GM19240 (cell line): ENCODE data around the gene KCNK5.

Experiments used
- DNase-seq: peaks from one replicate; pipeline ENCODE4 v3.0.0; 2011; ENCODE audit warnings: low spot score; ENCODE audit not compliant: insufficient read length

Gene KCNK5

DNA sequence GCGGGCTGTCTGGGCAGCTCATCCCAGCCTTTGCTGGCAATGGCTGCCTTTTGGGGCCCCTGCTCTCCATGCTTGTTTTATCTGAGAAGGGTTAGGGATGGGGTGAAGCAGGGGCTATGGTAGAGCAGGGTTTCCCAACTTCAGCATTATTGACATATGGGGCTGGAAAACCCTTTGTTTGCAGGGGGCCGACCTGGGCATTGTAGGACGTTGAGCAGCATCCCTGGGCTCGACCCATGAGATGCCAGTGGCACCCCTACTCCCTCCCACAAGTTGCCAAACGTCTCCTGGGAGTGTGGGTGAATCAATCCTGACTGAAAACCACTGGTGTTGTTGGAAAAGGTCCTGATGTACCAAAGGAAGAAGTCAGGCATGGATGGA is 56.9 kb downstream of the KCNK5 start:
- no peak for DNase-seq

DNA sequence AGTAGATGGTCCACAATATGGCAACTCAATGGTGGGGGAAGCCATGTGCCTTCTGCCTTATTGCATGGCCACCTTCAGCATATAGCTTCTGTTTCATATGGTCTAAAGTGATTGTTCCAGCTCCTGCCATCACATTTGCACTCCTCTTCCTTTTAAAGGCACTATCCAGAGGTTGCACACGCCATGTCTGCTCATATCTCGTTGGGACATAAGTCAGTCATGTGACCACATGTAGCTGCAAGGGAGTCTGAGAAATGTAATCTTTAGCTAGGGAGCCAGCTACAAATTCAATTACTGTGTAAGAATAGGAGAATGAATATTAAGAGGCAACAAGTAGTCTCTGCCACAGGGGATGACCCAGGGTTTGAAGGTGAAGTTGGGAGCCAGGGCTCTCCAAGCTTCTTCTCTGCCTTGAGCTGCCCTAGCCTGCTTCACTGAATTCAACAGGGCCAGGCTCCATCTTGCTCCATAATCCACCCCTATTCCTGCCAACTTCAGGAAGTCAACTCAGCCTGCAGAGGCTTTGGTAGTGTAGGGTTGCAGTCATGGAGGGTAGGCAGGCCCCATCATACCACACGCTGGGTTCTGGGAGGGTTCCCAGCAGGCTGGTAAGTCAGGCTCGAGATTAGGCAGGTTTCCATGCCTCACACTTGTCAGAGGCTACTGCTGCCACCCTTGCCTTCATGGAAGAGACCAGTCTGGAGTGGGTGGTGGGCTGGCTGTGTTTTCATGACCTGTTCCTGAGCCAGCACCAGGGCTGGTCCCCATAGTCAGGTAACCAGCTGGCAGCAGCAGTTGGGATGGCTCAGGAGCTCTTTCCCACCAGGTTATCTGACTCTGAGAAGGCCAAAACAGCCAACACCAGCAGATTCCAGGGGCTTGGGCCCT is 57.5 kb downstream of the KCNK5 start:
- DNase-seq = no peak

DNA sequence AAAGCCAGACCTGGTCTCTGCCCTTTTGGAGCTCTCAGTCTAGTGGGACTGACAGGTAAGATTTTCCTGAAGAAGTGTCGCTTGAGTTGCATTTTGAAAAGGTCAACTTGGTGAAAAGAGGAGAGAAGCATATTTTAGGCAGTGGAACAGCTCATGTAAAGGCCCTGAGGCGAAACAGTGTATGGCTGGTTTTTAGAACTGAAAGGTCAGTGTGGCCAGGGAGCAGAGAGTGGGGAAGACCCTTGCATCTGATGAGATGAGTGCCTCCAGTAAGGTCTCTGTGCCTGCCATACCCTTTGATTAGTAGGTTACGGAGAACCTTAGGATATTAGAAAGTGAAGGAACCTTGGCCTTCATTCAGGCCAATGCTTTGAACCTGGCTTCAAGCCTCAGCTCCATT is 58.4 kb downstream of the KCNK5 start:
- no peak for DNase-seq

DNA sequence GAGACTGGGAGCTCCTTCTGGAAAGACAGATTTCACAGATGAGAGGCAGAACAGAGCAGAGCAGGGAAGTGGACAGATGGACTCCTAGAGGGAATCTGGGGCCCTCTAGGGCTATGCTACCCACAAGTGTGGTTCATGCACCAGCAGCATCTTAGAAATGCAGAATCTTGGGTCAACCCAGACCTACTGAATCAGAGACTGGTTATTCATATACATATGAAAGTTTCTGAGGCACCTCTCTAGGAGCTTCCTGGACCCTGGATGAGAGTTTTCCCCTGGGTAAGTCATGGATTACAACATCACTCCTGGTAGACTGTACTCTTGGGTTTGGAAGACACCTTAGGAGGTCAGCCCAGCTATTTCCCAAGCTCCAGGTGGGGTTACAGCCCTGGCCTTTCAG is 58.9 kb downstream of the KCNK5 start:
- no peak for DNase-seq

DNA sequence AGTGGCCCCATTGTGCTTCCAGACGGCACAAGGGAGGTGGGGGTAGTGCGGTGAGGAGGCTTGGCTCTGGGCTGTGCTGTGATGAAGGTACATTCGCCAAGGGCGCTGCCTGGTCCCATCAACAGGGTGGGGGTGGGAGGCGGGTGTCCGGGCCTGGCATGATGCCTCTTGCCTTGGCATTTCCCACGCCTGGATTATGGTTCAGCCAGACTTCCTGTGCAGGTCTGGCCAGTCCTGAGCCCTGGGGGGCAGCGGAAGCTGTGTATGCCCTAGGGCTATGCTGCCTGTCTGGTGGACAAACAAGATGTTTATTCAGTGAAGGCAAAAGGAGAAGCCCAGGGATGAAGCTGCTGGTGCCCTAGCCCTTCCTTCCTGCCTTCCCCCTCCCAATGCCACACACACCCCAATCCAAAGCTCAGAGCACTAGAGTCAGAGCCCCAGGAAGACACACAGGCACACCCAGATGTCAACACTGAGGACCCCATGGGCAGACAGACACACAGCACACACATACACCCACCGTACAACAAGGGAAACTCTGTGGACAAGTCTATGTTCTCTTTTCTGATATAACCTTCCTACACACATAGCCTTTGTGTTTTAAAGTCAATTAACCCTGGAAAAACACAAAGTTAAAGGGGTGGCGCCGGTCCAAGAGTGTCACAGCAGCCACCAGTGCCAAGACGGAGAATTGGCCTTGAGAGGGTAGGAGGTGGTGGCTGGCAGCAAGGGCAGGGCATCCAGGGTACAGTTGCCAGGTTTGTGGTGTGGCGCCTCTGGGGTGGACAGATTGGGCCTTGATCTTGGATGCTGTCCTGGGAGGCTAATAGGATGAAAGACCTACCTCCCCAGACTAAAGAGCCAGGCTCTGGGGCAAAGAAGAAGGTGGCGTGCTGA is 59.6 kb downstream of the KCNK5 start:
- DNase-seq = no peak

DNA sequence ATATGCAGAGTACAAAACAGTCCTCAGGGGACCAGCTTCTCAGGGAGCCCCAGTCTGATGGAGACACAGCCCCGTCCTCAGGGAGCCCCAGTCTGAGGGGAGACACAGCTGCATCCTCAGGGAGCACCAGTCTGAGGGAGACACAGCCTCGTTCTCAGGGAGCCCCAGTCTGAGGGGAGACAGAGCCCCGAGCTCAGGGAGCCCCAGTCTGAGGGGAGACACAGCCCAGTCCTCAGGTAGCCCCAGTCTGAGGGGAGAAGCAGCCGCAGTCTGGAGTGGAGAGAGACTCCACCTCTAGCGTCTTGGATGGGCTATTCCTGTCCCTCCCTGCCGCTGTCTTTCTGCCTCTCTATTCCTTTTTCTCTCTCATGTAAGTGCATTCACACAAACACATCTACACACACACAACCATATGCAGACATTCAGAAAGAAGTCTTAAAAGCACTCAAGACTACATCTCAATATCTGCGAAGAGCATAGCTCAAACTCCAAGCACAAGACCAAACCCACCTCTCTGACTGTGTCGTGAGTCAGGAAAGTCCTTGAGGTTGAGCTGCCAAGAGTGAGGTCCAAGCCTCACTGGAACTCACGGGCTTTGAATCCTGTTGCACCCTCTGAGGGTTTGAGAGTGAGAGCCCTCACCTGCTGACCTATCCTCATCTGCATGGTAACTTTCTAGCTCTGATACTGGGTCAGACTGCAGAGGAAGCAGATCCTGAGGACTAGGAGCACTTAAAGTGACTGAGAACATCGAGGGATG is 61.2 kb downstream of the KCNK5 start:
- no peak for DNase-seq

DNA sequence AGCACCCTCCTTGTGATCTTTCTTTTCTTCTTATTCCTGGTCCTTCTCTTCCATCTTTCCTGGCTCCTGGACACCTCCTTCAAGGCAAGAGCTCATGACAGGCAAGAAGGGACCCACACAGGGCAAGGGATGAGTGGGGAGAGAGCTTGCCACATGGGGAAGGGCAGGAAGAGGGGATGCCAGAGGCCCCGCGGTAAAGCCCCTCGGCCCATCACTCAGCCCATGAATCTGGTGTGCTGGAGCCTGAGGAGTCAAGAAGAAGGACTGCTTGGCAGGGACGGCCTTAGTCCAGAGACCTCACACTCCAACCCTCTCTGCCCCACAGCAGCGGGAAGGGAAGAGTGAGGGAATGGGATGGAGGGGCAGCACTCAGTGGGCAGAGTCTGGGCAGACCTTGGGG is 62.0 kb downstream of the KCNK5 start:
- DNase-seq = no peak

DNA sequence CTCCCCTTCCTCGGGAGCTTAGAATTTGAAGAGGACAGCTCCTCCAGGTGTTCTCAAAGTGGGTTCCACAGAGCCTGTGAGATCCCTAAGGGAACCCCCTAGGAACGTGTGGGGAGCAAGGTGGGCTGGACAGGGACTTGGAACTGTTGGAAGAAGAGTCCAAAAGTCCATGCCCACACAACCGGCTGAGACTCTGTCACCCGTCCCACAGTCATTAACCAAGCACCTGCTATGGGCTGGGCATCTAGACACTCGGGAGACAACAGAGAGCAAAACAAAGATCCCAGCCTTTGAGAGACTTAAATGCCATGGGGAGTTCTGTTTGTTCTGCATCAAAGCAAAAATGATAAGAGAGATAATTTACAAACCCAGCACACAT is 62.4 kb downstream of the KCNK5 start:
- DNase-seq = no peak

DNA sequence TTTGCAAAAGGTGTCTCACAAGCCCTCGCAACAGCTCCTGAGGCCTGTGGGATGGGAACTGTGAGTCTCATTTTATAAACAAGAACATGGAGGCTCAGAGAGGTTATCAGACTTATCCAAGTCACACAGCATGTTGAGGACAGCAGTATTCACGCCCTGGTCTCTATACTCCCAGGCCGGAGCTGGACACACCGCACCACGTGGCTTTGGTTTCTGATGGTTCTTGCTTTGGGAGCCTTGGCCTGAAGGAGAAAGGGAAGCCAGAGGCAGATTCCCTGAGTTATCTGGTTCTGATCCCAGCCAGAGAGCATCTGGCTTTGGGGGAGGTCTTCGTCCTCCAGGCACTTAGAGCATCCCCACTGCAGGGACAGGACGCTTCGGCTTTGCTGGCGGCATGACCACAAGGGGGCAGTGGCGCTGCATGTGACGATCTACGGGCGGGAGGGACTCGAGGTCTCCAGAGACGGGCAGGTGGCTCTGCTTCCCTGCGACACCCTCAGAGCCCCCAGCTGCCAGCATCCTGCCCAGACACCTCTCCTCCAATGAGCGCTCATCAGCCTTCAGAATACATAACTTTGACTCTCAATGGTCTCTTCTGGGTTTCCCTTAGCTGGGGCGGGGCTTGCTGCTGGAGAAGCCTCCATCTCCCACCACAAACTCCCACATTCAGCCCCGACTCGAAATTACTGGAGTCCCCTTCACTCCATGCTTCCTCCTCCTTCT is 62.9 kb downstream of the KCNK5 start:
- DNase-seq = peak; percentile 85

DNA sequence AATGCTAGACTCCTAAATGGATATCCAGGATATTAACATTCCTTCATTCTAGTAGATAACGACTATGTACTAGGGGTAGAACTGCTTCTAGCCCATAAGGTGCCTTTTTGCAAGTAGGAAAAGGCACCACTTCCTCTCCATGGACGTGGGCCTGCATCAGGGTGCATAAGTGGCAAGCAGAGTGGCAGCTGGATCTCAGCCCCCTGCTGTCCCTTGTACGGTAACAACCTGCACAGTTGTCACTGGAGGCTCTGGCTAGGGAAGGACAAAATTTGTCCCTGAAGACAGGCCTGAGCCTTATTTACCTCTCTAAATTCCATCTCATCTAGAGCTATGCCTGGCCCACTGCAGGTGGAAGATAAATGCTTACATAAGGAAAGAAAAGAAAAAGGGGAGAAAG is 71.8 kb downstream of the KCNK5 start:
- DNase-seq = no peak

DNA sequence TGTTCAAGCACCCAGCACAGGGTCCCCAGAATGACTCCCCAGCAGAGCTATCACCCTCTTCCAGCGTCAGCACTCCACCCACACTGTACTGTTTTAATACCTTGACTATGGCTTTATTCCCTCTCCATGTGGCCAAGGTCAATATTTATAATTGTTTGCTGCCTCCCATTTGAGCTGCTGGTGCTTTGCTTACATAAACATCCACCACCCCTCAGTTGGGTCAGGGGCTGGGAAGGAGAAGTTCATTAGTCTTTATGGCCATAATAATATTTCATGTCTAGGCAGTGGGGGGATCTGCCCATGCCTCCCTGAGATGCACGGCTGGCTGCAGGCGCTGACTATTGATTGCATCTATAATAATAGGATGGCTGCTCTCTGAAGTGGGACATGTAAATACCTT is 72.5 kb downstream of the KCNK5 start:
- no peak for DNase-seq

DNA sequence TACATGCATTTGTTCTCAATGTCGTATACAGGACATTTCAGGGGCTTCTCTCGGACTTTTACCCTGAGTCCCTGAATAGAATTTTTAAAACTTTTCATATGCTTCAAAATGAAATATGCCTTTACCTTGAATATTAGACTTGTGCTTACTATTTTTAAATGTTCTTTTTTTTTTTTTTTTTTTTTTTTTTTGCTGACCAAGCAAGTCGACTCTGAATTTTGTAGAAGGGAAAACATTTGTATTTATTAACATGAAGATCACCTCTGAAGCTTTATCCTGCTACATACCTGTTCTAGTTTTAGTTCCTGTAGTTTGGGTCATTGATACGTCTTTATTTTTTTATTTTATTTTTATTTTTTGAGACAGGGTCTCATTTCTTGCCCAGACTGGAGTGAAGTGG is 74.6 kb downstream of the KCNK5 start:
- DNase-seq = no peak

DNA sequence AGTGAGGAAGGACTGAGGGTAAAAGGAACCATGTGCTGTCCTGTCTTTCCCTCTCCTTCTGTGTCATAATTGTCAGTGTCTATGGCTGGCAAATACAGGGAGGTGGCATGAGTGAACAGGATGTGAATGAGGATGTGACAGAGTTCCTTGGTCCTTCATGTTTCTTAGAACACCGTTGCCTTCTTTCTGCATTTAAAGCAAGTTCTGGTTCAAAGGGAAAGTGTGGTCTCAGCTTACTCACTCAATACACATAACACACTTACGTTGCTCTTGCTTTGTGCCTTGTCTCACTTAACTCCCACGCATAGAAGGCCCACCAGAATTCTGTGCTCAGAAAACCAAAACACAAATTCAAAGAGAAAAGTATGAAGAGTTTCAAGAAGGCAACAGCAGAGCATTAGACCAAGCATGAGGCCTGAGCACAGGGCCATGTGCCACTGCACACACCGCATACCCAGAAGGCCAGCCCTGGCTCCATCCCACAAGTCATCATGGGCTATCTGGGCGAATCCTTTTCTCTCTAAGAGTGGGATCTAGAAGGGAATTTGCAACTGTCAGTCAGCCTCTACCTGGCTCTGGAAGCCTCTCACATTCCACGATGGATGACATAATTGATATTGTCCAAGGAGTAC is 75.4 kb downstream of the KCNK5 start:
- no peak for DNase-seq

DNA sequence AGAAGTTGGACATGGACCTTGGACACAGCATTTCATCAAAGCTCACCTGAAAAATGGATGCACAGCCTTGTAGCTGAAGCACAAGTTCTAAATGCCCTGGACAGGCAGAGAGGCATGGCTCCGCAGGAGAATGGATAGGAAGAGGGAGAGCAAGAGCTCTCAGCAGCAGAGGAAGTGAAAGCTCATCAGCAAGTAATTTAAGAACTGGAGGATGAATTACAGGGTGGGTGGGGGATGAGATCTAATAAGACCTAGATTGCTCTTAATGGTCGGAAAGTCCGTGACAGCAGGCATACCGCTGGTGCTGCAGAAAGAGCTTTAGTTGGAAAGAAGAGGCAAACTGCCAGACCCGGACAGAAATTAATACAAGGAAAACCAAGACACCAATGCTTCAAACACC is 77.0 kb downstream of the KCNK5 start:
- DNase-seq = no peak

DNA sequence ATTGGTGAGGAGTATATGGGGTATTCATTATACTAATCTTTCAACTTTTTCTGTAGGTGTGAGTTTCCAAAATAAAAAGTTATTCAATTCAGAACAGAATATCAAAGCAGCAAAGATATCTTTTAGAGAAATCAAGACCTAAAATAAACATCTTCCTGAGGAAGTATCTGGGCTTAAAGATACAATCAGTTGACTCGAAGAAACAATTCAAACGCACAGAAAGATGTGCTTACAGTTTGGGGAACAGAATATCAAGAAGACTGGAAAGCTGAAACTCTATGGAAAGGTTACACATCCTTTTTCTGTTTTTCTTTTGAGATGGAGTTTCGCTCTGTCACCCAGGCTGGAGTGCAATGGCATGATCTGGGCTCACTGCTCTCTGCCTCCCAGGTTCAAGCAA is 78.1 kb downstream of the KCNK5 start:
- no peak for DNase-seq

DNA sequence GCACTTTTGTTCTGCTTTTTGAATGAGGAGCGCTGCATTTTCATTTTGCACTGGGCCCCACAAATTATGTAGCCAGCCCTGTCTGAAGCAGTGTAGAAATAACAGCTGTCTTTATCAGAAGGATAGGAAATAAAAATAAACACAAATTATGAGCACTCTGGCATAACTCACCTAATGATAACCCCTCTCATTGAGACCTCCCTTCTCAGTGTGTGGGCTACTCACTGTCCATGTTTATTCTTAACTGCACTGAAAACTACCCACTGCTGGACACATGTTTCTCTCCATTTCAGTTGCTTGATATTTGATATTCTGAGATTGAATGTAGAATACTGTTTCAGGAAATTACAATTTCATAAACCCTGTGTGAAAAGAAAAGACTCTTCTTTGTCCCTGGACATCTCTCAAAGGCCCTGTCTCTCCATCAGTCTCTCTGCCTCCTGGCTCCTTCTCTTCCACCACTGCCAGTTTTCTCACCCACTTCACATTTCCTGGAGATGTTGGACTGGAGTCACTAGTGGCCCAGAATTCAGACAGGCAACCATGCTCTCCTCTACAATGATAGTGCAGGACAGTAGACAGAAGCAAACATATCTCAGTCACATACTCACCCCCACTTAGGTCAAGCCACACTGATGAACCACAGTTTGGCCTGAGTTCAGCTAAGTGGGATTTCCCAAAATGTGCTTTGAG is 84.6 kb downstream of the KCNK5 start:
- DNase-seq = no peak

DNA sequence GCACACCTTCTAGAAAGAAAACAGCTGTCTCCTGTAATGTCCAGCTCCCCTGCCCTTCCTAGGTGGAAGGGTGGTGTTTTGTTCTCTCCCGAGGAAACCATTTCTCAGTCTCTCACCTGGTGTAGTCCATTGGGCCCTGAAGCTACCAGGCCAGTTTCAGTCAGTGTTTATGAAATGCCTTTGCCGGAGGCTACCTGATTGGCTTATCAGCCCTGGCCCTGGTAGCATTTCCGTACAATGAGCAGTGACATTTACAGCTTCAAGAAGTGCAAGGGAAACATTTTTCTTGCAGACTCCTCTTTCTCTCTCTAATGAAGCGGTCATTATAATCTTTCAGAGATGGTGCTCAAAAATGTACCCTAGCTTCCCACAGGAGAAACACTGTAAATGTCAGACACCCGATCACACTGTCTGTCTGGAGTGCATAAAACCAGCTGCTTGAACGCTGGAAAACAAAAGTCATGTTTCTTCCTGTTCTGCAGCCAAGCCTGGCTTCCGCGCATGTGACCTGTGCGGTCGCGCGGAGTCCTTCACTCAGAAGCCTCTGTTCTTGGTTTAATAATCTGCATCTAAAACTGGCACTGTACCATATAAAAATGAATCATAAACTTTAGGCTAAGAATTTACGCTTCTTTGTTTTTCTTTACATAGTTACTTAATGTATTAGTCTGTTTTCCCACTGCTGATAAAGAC is 85.9 kb downstream of the KCNK5 start:
- no peak for DNase-seq

DNA sequence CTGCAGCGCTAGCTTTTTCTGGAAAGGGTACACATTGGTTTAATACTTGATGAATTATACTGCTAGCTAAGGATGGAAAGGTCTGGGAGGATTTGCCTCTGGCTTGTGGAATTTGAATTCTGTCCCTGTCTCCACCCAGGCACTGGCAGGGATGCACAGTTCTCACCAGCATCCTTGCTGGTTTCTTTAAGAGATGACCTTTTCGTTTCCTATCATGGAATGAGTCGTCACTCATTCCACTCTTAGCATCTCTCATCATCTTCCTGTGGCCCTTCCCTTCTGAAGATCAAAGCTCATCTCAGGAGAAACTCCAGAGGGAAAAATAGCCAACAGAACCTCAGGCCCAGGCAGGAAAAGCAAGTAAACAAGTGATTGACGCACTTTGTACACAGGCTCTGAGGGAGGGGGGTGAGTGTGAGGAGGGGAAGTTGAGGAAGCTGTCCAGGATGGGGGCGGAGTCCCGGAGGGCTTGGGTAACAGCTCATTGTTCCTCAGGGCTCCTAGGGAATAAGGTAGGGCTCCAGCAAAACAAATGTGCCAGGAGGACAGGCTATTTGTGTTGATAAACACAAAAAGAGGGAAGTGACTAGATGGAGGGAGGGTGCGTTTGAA is 88.6 kb downstream of the KCNK5 start:
- DNase-seq = no peak
